ENCODE data around the gene PPIE.

The PPIE gene

GRCh38 chr1:39721664-39722063, 17.0 kb upstream of the PPIE start:
- DNase-seq = no peak

GRCh38 chr1:39722495-39722894, 16.2 kb upstream of the PPIE start:
- peak; percentile 16 for DNase-seq

GRCh38 chr1:39726600-39726999, 12.1 kb upstream of the PPIE start:
- no peak for DNase-seq

GRCh38 chr1:39727221-39727931, 11.3 kb upstream of the PPIE start:
- DNase-seq = no peak

GRCh38 chr1:39727932-39728317, 10.8 kb upstream of the PPIE start:
- no peak for DNase-seq

- DNase-seq = no peak
Measured at GRCh38 chr1:39729030-39729429, 9.7 kb upstream of the PPIE start.

GRCh38 chr1:39729842-39730241, 8.8 kb upstream of the PPIE start:
- DNase-seq = no peak

GRCh38 chr1:39732730-39733129, 6.0 kb upstream of the PPIE start:
- DNase-seq = no peak

GRCh38 chr1:39733161-39733560, 5.5 kb upstream of the PPIE start:
- DNase-seq = no peak

- no peak for DNase-seq
Measured at GRCh38 chr1:39735731-39736130, 3.0 kb upstream of the PPIE start.

GRCh38 chr1:39737546-39738169, 1.0 kb upstream of the PPIE start:
- DNase-seq = peak; percentile 70

GRCh38 chr1:39745016-39745670, 6.5 kb downstream of the PPIE start:
- DNase-seq = no peak

- no peak for DNase-seq
Measured at GRCh38 chr1:39751595-39751994, 12.9 kb downstream of the PPIE start.

GRCh38 chr1:39752703-39753102, 14.0 kb downstream of the PPIE start:
- DNase-seq = no peak

GRCh38 chr1:39753132-39754025, 14.7 kb downstream of the PPIE start:
- no peak for DNase-seq

- no peak for DNase-seq
Measured at GRCh38 chr1:39754026-39754570, 15.4 kb downstream of the PPIE start.

- DNase-seq = no peak
Measured at GRCh38 chr1:39754906-39755504, 16.3 kb downstream of the PPIE start.

- DNase-seq = no peak
Measured at GRCh38 chr1:39755965-39756659, 17.4 kb downstream of the PPIE start.

GRCh38 chr1:39757501-39757900, 18.8 kb downstream of the PPIE start:
- DNase-seq = no peak

GRCh38 chr1:39758556-39759435, 20.1 kb downstream of the PPIE start:
- DNase-seq = no peak

GRCh38 chr1:39759436-39759726, 20.7 kb downstream of the PPIE start:
- DNase-seq = peak; percentile 34

Measured in EL (cell line).